Measurements from ENCODE around the gene NUBP1.
"Not testable (repeated sequence)": the region's sequence is repeated elsewhere in the genome, so short reads cannot be mapped to it uniquely, and the experiment has no call there.

The NUBP1 gene

GRCh38 chr16:10769381-10769780 lies 25.7 kb downstream of the NUBP1 start:
- in situ Hi-C loops (cut with HindIII; ENCODE audit: low sequenced_read_pairs), result no loop called here
- no peak for DNase-seq (ENCODE audit: low read depth, low spot score)
- no peak overlapping the region for H3K4me3 ChIP-seq (ENCODE audit: low read depth, low read length)
- no peak for TF ChIP-seq CTCF (IDR thresholded peaks at IDR 0.05; ENCODE audit: low read depth, low read length)

GRCh38 chr16:10770907-10771306 lies 27.3 kb downstream of the NUBP1 start:
- no peak for TF ChIP-seq CTCF (IDR thresholded peaks at IDR 0.05; ENCODE audit: low read depth, low read length)
- H3K4me3 ChIP-seq (ENCODE audit: low read depth, low read length), result no peak overlapping the region
- in situ Hi-C loops (cut with HindIII; ENCODE audit: low sequenced_read_pairs), result no loop called here
- no peak for DNase-seq (ENCODE audit: low read depth, low spot score)

- no peak for TF ChIP-seq CTCF (IDR thresholded peaks at IDR 0.05; ENCODE audit: low read depth, low read length)
- in situ Hi-C loops (cut with HindIII; ENCODE audit: low sequenced_read_pairs), result no loop called here
- H3K4me3 ChIP-seq (ENCODE audit: low read depth, low read length), result no peak overlapping the region
- no peak for DNase-seq (ENCODE audit: low read depth, low spot score)
Observed at GRCh38 chr16:10776280-10776679, 32.6 kb downstream of the NUBP1 start.

GRCh38 chr16:10776923-10777322 lies 33.3 kb downstream of the NUBP1 start:
- in situ Hi-C loops (cut with HindIII; ENCODE audit: low sequenced_read_pairs); H3K4me3 ChIP-seq (ENCODE audit: low read depth, low read length); DNase-seq (ENCODE audit: low read depth, low spot score): not testable (repeated sequence)

- no peak for TF ChIP-seq CTCF (IDR thresholded peaks at IDR 0.05; ENCODE audit: low read depth, low read length)
Observed at GRCh38 chr16:10777356-10777755, 33.7 kb downstream of the NUBP1 start.

GRCh38 chr16:10779908-10780307 lies 36.3 kb downstream of the NUBP1 start:
- in situ Hi-C loops (cut with HindIII; ENCODE audit: low sequenced_read_pairs); DNase-seq (ENCODE audit: low read depth, low spot score); H3K4me3 ChIP-seq (ENCODE audit: low read depth, low read length): not testable (repeated sequence)

More at GRCh38 chr16:10777356-10777755, 33.7 kb downstream of the NUBP1 start:
- in situ Hi-C loops (cut with HindIII; ENCODE audit: low sequenced_read_pairs), result no loop called here
- no peak for DNase-seq (ENCODE audit: low read depth, low spot score)
- H3K4me3 ChIP-seq (ENCODE audit: low read depth, low read length), result no peak overlapping the region

GRCh38 chr16:10780628-10781027 lies 37.0 kb downstream of the NUBP1 start:
- no peak for DNase-seq (ENCODE audit: low read depth, low spot score)
- no peak overlapping the region for H3K4me3 ChIP-seq (ENCODE audit: low read depth, low read length)
- TF ChIP-seq CTCF (IDR thresholded peaks at IDR 0.05; ENCODE audit: low read depth, low read length), result no peak
- in situ Hi-C loops (cut with HindIII; ENCODE audit: low sequenced_read_pairs), result no loop called here

- DNase-seq (ENCODE audit: low read depth, low spot score), result no peak
- TF ChIP-seq CTCF (IDR thresholded peaks at IDR 0.05; ENCODE audit: low read depth, low read length), result no peak
- in situ Hi-C loops (cut with HindIII; ENCODE audit: low sequenced_read_pairs), result no loop called here
- no peak overlapping the region for H3K4me3 ChIP-seq (ENCODE audit: low read depth, low read length)
Observed at GRCh38 chr16:10782628-10783027, 39.0 kb downstream of the NUBP1 start.
